B cell (primary cell): ENCODE data around the gene IGFN1. TPM values are rescaled to one million over a fixed set of nuclear protein-coding genes. Genes with fewer than 3 reads are reported as not detected.

Experiments used
- ATAC-seq: fragments of 200-7000 bp; cut with Tn5 transposase; one replicate; pipeline ENCODE4 v1.10.0; 2021; ENCODE audit warnings: low read depth, mild to moderate bottlenecking, moderate number of reproducible peaks, moderate library complexity
- CTCF ChIA-PET: fragments of 350-600 bp; sonication (Branson Sonifier 250); formaldehyde crosslinking; loops from one replicate; lab custom pipeline; 2021; ENCODE audit warnings: antibody characterized with exemption, inconsistent platforms; lab: Charles Lee
- POLR2A ChIA-PET: fragments of 350-600 bp; sonication (Branson Sonifier 250); formaldehyde crosslinking; loops from one replicate; lab custom pipeline; 2021; ENCODE audit warnings: antibody characterized with exemption; lab: Charles Lee
- DNase-seq: peaks from one replicate; pipeline ENCODE4 v3.0.0; 2013
- H2AFZ ChIP-seq: 2 replicates; pipeline ENCODE4 v1.6.1; 2012; ENCODE audit warnings: mild to moderate bottlenecking, low read depth, low read length; ENCODE audit not compliant: insufficient read depth, poor library complexity, severe bottlenecking
- H3K27ac ChIP-seq, 2 donors: 1 replicate in 1 of 2; 2 replicates in 1 of 2; pipeline ENCODE4 v1.5.1; 2012 to 2013; ENCODE audit warnings: low read length in 2 of 2, mild to moderate bottlenecking in 2 of 2, moderate library complexity in 1 of 2
- H3K27me3 ChIP-seq, 4 experiments: fragments of 200-600 bp in 1 of 4; sonication (generic) in 1 of 4; replicated peaks in 1 of 4; 1 replicate in 2 of 4; 2 replicates in 2 of 4; pipeline versions ENCODE4 v1.6.1 to v1.7.0; 2013 to 2016; ENCODE audit warnings: low read length in 3 of 4, mild to moderate bottlenecking in 2 of 4, mixed read lengths in 1 of 4, moderate library complexity in 1 of 4; ENCODE audit not compliant: insufficient read depth in 4 of 4, control insufficient read depth in 3 of 4; ENCODE audit errors: control extremely low read depth in 1 of 4
- H3K36me3 ChIP-seq, 2 experiments: replicated peaks in 1 of 2; 1 replicate in 1 of 2; 2 replicates in 1 of 2; pipeline versions ENCODE4 v1.6.1 to v1.7.1; 2013; ENCODE audit warnings: low read length in 1 of 2; ENCODE audit not compliant: insufficient read depth in 2 of 2, control insufficient read depth in 1 of 2; ENCODE audit errors: control extremely low read depth in 1 of 2, extremely low read depth in 1 of 2
- H3K4me1 ChIP-seq, 2 donors: fragments of 200-600 bp in 1 of 2; sonication (generic) in 1 of 2; 1 replicate in 1 of 2; 2 replicates in 1 of 2; pipeline versions ENCODE4 v1.5.1 to v1.6.1; 2013 to 2017; ENCODE audit warnings: low read length in 2 of 2; ENCODE audit not compliant: control insufficient read depth in 2 of 2, insufficient read depth in 2 of 2
- H3K4me2 ChIP-seq: replicated peaks from 2 replicates; pipeline ENCODE3; 2012; ENCODE audit warnings: mild to moderate bottlenecking, low read depth, low read length; ENCODE audit not compliant: poor library complexity, severe bottlenecking
- H3K4me3 ChIP-seq, 5 experiments: fragments of 200-600 bp in 1 of 5; sonication (generic) in 1 of 5; 1 replicate in 3 of 5; 2 replicates in 2 of 5; pipeline versions ENCODE4 v1.5.1 to v1.7.0; 2011 to 2016; ENCODE audit warnings: low read length in 4 of 5, mild to moderate bottlenecking in 4 of 5, low read depth in 2 of 5, control low read depth in 1 of 5, moderate library complexity in 1 of 5; ENCODE audit not compliant: insufficient read depth in 1 of 5; ENCODE audit errors: control extremely low read depth in 1 of 5, extremely low read depth in 1 of 5
- H3K79me2 ChIP-seq: fragments of 200-600 bp; sonication (generic); one replicate; pipeline ENCODE4 v1.6.0; 2016; ENCODE audit warnings: low read length; ENCODE audit not compliant: control insufficient read depth, insufficient read depth
- H3K9ac ChIP-seq: fragments of 200-600 bp; sonication (generic); 2 replicates; pipeline ENCODE4 v1.6.1; 2017; ENCODE audit warnings: mild to moderate bottlenecking, low read length, moderate library complexity
- H3K9me3 ChIP-seq, 3 donors: one replicate each; pipeline versions ENCODE4 v1.6.1 to v1.7.1; 2013; ENCODE audit warnings: low read length in 2 of 3; ENCODE audit not compliant: control insufficient read depth in 2 of 3, insufficient read depth in 1 of 3; ENCODE audit errors: control extremely low read depth in 1 of 3
- H4K20me1 ChIP-seq: 2 replicates; pipeline ENCODE4 v1.6.0; 2012; ENCODE audit warnings: mild to moderate bottlenecking, low read length; ENCODE audit not compliant: insufficient read depth, control insufficient read depth, poor library complexity, severe bottlenecking
- H3K27ac Mint-ChIP-seq: one replicate; pipeline ENCODE4 v1.8.0; 2021; ENCODE audit warnings: mixed read lengths
- H3K27me3 Mint-ChIP-seq: one replicate; pipeline ENCODE4 v1.8.0; 2021; ENCODE audit warnings: mixed read lengths
- H3K4me1 Mint-ChIP-seq: one replicate; pipeline ENCODE4 v1.8.0; 2021; ENCODE audit warnings: mixed read lengths
- H3K4me3 Mint-ChIP-seq: one replicate; pipeline ENCODE4 v1.8.0; 2021; ENCODE audit warnings: mixed read lengths
- H3K9me3 Mint-ChIP-seq: one replicate; pipeline ENCODE4 v1.8.0; 2022; ENCODE audit warnings: mixed read lengths; ENCODE audit not compliant: insufficient read depth
- EZH2 ChIP-seq: IDR thresholded peaks from 2 replicates; pipeline ENCODE4 v1.6.1; 2012; ENCODE audit warnings: borderline replicate concordance, low read depth, mild to moderate bottlenecking, moderate library complexity, low read length; ENCODE audit not compliant: insufficient read depth, poor library complexity, severe bottlenecking
- WGBS: methylation state at CpG from one replicate; pipeline ENCODE4 v1.1.5; 2013; ENCODE audit warnings: missing lambda C conversion rate; ENCODE audit not compliant: insufficient coverage; 5-methylcytosine and 5-hydroxymethylcytosine counted together
- intact Hi-C: fragments of 100-400 bp; cut with micrococcal nuclease; formaldehyde crosslinking; loops from one replicate; pipeline ENCODE4 v1.10.0; 2022
- polyA plus RNA-seq: library from polyadenylated mRNA; depleted of rRNA; stranded (reverse); fragments of >200 nt; gene quantifications from 2 replicates; pipeline ENCODE4 v1.2.3, GENCODE V29; 2012
- total RNA-seq, 2 donors: library from RNA; stranded (reverse); fragments of 120-200 nt in 1 of 2; gene quantifications; 1 replicate in 1 of 2; 2 replicates in 1 of 2; pipeline versions ENCODE4 v1.2.3 to v1.2.4, GENCODE V29; 2013 to 2022
- TF ChIP-seq, protein P1 (sequence below): fragments of 200-600 bp; IDR thresholded peaks from one replicate; pipeline ENCODE4 v1.8.0; 2022; ENCODE audit warnings: antibody characterized with exemption, mild to moderate bottlenecking

Gene IGFN1
- total and polyA plus RNA-seq, 2 donors (not counting 1 experiment from before 2014, with no cell fraction given) = not detected

DNA sequence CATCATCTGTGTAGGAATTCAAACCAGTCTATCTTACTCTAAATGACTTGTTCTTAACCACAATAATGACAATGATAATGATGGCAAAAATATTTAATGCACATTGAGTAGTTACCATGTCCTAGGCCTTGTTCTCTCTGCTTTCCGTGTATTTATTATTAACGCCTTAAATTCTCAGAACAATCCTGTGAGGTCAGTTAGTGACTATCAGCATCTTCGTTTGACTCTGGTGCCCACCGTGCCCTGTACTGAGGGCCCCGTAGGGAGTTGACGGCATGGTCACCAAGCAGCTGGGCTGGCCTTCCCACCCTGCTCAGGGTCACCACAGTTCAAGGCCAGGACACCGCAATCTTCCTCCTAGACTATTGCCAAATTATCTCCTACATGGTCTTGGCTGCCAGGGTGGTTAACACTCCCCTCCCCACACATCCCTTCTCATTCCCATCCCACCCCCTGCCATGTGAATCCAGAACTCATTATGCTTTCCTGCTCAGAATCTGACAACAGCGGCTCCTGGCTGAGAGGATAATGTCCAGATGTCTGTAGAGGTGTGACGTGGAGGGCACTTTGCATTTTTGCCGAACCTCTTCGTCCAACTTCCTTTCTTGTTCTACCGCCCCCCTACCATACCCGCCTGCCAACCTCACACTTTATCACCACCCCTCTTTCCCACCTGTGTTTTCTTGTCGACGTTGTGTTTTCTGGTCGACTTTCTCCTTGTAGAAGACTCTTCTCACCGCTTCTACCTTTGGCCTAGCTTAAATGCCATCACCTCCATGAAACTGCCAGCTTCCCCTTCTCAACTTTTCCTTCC, 33.4 kb downstream of the IGFN1 start:
- Histone ChIP-seq H3K4me1 (no peaks in the 10 kb centered on the region), H3K36me3 (no peaks in the 10 kb centered on the region), H3K4me2 (no peak overlapping the region), H4K20me1 (no peaks in the 10 kb centered on the region), H3K27ac (no peak overlapping the region), H3K27me3 (peaks cover 0 to 6% (median under 1%) of the 10 kb centered on the region in 4 experiments), H3K9ac (no peak overlapping the region), H3K9me3 (no peaks in the 10 kb centered on the region), H3K4me3 (no peak overlapping the region), H3K79me2 (no peaks in the 10 kb centered on the region), H2AFZ (no peak overlapping the region)
- no peaks in the 10 kb centered on the region for H3K9me3 Mint-ChIP-seq
- no peaks in the 10 kb centered on the region for H3K4me1 Mint-ChIP-seq
- no peak overlapping the region for H3K27ac Mint-ChIP-seq
- intact Hi-C loops = loop anchor here (2.0 kb wide), 2 partner anchors 75 to 253 kb away; no protein-coding TSS in a partner anchor
- no peak for ATAC-seq
- DNase-seq = no peak
- H3K27me3 Mint-ChIP-seq = peaks cover 18% of the 10 kb centered on the region
- TF ChIP-seq, protein P1, sequence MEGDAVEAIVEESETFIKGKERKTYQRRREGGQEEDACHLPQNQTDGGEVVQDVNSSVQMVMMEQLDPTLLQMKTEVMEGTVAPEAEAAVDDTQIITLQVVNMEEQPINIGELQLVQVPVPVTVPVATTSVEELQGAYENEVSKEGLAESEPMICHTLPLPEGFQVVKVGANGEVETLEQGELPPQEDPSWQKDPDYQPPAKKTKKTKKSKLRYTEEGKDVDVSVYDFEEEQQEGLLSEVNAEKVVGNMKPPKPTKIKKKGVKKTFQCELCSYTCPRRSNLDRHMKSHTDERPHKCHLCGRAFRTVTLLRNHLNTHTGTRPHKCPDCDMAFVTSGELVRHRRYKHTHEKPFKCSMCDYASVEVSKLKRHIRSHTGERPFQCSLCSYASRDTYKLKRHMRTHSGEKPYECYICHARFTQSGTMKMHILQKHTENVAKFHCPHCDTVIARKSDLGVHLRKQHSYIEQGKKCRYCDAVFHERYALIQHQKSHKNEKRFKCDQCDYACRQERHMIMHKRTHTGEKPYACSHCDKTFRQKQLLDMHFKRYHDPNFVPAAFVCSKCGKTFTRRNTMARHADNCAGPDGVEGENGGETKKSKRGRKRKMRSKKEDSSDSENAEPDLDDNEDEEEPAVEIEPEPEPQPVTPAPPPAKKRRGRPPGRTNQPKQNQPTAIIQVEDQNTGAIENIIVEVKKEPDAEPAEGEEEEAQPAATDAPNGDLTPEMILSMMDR = no peak
- TF ChIP-seq EZH2 = no peak
- WGBS = 88% methylated on average over 13 of the region's 17 CpGs
- no peak overlapping the region for H3K4me3 Mint-ChIP-seq
- ChIA-PET CTCF (interaction anchor here (0.7 kb wide), 1 partner anchor 23 kb away, joined by 3 read pairs; no protein-coding TSS in a partner anchor), POLR2A (no interaction called here)
